GM18502 (cell line): ENCODE data around the gene ADCY4.
"Not testable (repeated sequence)": the region's sequence is repeated elsewhere in the genome, so short reads cannot be mapped to it uniquely, and the experiment has no call there.

Source experiments
- ATAC-seq: cut with Tn5 transposase; IDR thresholded peaks from one replicate; pipeline ENCODE4 v1.9.1; 2021; ENCODE audit warnings: mild to moderate bottlenecking; ENCODE audit not compliant: unreplicated experiment, poor library complexity

ADCY4 gene

DNA sequence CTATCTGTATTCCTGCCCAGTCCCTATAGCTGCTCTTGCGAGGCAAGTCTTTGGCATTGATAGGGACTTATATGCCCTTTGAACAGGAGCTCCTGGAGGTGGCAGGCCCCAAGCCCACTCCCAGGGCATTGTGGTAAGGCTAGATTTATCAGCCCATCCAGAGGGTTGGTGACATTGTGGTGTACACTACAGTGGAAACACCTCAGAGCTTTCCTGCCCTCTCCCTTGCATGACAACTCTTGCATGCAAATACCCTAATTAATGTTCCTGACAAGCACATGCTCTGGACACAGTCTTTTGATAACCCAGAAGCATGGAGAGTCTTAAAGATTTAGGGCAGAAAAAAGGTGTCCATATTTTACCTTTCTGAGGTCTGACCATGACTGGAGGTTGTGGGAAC is 5.7 kb upstream of the ADCY4 start:
- ATAC-seq, result no peak

- peak; percentile 95 for ATAC-seq
These were observed 4.6 kb upstream of the ADCY4 start, which contains the start of gene RIPK3 for GRCh38 chr14:24339284-24340151. Gene RIPK3, minus strand, starts transcription at chr14:24339991. Its CDS starts 165 bp downstream, at chr14:24339826.

DNA sequence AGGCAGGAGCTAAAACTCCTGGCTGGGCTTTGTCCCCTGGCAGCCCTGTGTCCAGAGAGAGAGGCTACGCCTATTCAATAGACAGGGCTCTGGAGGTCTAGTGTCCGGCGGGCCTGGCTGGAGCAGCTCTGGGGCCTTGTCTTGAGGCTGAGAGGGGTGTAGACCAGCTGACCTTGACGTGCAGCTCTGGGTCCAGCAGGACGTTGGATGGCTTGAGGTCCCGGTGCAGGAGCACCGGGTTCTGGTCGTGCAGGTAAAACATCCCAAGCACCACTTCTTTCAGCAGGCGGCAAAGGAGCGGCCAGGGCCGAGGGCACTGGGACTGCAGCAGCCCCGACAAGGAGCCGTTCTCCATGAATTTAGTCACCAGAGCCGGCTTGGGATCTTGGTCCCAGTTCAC is 4.0 kb upstream of the ADCY4 start:
- no peak for ATAC-seq

GRCh38 chr14:24337824-24338175 is 2.9 kb upstream of the ADCY4 start:
- ATAC-seq, result no peak

- no peak for ATAC-seq
These were observed 2.4 kb upstream of the ADCY4 start for GRCh38 chr14:24337144-24337823.

DNA sequence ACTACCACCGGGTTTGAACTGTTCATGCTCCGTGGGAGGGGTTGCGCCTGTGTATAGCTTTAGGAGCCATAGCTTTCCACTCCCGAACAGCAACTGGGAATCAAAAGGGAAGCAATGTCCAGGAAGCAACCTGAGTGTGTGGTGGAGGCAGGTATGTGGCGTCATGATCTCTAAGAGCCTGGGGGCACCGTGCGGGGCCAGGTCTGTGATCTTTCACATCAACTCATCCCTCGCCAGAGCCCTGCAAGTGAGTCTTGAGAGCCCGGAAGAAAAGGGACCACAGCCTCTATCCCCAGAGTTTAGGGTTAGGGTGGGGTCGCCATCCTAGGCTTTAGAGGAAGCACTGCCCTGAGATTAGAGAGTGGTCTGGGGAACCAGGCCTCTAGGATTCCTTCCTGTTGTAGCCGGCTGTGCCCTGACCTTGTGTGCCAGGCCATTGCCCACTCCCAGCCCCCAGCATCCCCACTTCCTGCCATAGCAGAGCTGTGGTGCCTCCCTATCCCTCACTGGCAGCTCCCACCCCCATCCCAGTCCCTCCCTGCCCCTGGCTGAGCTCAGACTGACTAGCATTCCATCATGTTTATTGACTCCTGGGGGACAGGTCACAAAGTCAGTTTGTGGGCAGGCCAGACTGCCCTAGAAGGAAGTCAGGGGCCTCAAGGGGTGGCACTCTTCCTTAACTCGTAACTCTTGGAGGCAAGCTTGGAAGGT is 745 bp upstream of the ADCY4 start:
- ATAC-seq, result no peak

DNA sequence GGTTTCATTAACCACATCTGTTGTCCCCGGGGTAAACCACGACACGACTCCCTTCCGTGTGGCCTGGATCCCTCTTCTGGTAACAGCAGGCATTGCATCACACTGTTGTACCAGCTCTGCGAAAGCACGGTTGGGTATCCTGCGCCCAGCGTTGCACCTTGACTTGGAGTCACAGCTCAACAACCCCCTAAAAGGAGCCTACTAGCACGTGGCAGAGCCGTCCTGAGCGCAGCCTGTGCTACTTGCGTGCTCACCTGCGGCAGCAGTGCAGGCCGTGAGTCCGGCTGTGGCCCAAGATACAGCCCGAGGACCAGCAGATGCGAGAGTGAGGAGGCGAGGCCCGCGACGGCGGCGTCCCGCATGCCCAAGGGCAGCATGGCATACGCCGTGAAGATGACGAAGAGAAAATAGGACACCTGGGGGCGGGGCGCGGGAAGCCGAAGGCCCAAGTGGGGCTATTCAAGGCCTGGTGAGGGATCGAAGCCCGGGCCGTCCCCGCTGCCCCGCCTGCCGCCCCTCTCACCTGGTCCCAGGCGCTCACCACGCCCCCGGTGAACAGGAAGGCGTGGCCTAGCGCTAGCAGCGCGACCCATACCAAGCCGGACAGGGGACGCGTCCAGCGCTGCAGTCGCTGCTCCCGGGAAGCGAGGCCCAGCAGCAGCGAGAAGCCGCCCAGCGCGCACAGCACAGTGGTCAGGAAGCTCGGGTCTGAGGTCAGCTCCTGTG is 2.4 kb downstream of the ADCY4 start:
- ATAC-seq, result peak; percentile 89

- ATAC-seq, result no peak
These were observed 3.1 kb downstream of the ADCY4 start for GRCh38 chr14:24331731-24332267.

DNA sequence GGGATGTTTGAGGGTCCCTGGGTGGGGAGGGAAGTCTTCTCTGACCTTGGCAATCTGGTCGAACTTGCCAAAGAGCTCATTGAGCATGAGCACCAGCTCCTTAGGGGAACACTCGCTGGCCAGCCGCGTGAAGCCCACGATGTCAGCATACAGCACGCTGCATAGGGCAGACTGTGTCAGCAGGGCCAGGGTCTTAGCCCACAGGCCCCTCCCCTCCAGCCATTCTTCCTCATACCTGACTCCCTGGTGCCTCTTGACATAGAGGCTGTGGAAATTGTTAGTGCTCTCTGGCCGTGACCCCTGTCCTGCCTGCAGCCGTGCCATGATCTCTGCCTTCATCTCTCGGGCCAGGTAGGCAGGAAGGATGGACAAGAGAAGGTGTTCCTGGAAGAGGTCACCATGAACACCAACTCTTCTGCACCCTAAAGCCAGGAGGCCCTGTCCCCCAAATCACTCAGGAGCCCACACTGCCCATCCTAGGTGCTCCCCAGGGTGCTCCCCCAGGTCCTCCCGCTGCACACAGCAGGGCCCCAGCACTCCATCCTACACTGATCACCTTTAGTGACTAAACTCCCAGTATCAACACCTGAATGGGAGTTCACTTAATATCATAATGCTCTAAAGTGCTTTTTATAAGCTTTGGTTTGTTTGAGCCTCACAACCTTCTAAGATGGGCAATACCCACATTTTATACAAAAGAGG is 3.7 kb downstream of the ADCY4 start:
- ATAC-seq, result no peak

- no peak for ATAC-seq
These were observed 5.1 kb downstream of the ADCY4 start for GRCh38 chr14:24329736-24330135.

GRCh38 chr14:24329073-24329663 is 5.7 kb downstream of the ADCY4 start:
- ATAC-seq, result no peak

GRCh38 chr14:24327914-24328313 is 7.0 kb downstream of the ADCY4 start:
- ATAC-seq, result not testable (repeated sequence)

GRCh38 chr14:24327303-24327702 is 7.6 kb downstream of the ADCY4 start:
- no peak for ATAC-seq

DNA sequence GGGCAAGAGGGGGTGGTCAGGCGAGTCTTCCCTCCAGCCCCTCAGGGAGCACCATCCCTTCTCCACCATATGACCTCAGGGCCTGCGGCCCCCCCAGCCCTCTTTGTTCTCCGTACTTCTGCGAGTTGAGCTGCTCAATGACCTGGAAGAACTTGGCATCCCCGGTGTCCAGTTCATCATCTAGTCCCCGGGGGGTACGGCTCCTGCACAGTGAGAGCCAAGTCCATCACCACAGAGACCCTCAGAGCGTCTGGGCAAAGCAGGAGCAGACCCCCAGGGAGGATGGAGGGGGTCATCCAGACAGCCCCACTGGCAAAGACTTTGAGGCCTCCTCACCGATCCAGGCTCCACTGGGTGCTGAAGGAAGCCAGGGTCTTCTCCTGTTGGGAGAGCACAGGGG is 8.9 kb downstream of the ADCY4 start:
- ATAC-seq, result no peak

- ATAC-seq, result no peak
These were observed 9.8 kb downstream of the ADCY4 start for GRCh38 chr14:24325041-24325530.

GRCh38 chr14:24324024-24324423 is 10.8 kb downstream of the ADCY4 start:
- no peak for ATAC-seq

GRCh38 chr14:24323341-24323740 is 11.5 kb downstream of the ADCY4 start:
- no peak for ATAC-seq

DNA sequence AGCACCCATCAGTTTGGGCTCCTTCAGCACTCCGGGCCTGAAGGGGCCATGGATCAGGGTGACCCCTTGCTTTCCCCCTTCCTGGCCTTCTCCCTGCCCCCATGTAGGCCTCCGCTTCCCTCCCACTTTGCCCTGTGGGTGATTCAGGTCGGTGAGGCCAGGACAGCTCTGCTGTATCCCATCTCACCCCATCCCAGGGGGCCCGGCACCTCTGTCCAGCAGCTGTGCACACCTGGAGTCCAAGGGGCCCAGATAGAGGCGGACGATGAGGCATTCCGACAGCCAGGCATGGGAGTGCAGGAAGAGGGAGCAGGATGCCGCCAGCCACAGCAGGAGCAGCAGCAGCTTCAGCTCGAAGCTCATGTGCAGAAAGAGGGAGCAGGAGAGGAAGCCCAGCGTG is 12.2 kb downstream of the ADCY4 start:
- ATAC-seq, result no peak
